Islet of Langerhans (tissue), 1 donor: ENCODE data around the gene ZMYND8.
"Not testable (repeated sequence)": the region's sequence is repeated elsewhere in the genome, so short reads cannot be mapped to it uniquely, and the experiment has no call there.

Experiments used
- FAIRE-seq: peaks from one replicate; lab custom pipeline; 2011; peaks lifted over from hg19 to GRCh38; lab: Jason Lieb, UNC

ZMYND8 gene

DNA sequence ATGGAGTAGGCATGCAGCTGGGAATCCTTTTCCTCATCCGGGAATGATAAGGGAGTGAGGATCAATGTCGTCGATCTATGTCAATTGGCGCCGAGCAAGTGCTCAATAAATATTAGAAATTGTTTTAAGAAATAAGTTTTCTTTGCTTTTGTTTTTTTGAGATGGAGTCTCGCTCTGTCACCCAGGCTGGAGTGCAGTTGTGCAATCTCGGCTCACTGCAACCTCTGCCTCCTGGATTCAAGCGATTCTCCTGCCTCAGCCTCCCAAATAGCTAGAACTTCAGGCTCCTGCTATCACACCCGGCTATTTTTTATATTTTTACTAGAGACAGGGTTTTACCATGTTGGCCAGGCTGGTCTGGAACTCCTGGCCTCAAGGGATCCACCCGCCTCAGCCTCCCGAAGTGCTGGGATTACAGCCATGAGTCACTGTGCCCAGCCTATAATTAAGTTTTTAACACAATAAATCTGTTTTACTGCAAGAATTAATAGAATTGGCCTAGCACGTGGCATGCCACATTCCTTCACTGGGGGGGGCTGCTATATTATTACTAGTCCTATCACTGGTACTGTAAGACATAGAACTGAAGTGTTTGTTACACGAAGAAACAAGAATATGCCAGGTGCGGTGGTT lies 92.2 kb downstream of the ZMYND8 start:
- FAIRE-seq = not testable (repeated sequence)

DNA sequence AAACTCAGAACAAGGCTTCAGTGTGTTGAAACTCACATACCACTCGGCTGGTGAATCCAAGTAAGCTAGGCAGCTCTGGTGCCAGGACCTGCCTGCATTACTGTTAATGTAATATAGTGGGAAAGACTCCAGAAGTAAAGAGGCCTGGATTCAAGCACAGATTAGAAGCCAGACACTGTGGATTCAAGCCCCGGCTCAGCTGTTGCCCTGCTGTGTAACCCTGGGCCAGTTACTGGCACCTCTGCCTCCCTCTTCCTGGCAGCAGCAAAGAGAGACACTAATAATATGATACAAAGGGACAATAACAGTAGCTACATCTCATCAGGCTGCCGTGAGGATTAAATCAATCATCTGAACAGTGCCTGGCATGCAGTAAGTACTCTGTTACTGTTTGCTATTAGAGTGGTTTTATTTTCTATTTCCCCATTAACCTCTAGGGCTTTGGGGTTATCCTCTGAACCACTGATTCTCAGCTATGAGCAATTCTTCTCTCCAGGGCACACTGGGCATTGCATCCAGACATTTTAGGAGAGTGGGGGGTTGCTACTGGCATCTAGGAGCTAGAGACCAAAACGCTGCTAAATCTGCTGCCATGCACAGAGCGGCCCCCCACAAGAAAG lies 92.9 kb downstream of the ZMYND8 start:
- FAIRE-seq = no peak

DNA sequence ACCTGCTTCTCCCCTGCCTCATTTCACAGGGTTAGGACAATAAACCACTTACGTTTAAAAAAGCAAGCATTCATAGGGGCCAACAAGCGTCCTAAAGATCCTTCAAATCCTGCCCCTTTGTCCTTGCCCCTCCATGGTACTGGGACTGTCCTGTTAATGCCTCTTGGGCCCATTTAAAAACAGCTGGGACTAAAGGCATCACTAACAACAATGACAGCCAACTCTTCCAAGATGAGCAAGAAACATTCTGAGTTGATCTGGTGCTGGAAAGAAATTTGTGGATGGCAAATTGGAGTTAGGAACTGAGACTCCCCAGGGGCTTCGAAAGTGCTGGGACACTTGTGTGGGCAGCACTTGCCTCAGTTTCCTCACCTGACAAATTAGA lies 93.4 kb downstream of the ZMYND8 start:
- no peak for FAIRE-seq

DNA sequence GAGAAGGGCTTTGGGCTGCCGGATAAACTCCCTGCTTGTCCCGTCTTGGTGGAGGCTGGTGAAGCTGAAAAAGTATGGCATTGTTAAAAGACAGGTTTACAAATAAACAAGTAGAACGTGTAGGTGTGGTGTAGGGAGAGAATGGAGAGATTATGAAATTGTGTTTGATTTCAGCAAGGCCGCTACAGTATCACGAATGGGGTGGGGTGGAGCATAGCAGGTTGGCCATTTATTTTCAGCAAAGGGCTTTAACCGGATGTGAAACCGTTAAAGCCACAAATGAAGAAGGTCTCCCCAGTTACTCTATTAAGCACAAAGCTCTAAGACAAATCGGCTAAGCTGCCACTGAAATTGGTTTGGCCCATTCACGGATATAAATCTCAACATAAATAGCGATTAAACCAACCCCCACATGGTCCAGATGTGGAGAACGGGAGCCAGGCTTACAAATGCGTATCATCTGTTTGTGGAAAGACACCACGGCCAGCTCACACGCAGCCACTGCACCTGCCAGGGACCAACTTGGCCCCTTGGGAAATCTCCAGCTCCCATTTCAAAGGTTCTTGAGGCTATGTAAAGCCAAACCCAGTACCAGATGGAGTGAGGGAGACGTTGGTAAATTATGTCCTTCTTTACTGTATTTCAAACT lies 94.0 kb downstream of the ZMYND8 start:
- no peak for FAIRE-seq

DNA sequence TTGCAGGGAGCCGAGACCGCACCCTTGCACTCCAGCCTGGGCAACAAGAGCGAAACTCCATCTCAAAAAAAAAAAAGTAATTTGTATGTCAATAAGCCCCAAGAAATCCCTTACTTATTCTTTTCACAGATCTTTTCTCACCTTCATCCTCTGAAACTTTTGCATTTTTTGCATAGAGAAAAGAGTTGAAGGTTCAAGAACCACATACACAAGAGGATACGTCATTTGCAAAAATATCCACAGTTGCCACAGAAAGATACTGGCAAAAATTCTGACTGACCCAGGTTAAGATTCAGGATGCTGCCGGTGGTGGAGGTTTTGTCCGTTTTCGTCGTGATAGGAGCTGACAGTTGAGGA lies 94.5 kb downstream of the ZMYND8 start:
- no peak for FAIRE-seq

DNA sequence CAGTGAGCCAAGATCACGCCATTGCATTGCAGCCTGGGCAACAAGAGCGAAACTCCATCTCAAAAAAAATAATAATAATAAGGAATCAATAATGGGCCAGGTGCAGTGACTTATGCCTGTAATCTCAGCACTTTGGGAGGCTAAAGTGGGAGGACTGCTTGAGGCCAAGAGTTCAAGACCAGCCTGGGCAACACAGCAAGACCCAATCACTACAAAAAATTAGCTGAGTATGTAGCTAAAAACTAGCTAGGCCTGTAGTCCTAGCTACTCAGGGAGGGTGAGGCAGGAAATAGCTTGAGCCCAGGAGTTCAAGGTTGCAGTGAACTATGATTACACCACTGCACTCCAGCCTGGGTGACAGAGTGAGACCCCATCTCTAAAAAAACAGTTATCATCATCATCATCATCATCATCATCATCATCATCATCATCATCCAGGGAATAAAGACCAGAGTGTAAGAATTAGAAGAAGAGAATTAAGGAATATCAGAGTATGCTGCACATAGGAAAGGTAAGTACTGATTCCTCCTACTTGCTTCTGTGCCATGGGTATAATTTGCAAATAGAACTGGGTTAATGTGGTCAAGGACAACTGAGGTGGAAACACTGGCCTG lies 95.2 kb downstream of the ZMYND8 start:
- FAIRE-seq = not testable (repeated sequence)

DNA sequence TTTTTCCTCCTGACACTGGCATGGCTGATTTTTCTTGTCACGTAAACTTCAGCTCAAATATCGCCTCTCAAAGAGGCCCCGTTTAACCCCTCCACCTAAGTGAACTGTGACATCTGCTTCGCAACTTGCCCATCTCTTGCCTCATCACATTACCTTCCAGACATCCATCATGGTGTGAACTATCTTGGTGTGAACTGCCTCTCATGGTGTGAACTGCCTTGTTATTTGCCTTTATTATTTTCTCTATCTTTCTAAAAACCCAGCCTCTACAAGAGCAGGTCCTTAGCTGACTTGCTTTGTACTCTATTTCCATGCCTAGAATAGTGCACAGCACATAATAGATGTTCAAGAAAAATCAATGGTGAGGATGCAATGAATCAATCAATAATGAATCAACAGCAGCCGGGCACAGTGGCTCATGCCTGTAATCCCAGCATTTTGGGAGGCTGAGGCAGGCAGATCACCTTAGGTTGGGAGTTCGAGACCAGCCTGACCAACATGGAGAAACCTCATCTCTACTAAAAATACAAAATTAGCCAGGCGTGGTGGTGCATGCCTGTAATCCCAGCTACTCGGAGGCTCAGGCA lies 95.9 kb downstream of the ZMYND8 start:
- FAIRE-seq = not testable (repeated sequence)

DNA sequence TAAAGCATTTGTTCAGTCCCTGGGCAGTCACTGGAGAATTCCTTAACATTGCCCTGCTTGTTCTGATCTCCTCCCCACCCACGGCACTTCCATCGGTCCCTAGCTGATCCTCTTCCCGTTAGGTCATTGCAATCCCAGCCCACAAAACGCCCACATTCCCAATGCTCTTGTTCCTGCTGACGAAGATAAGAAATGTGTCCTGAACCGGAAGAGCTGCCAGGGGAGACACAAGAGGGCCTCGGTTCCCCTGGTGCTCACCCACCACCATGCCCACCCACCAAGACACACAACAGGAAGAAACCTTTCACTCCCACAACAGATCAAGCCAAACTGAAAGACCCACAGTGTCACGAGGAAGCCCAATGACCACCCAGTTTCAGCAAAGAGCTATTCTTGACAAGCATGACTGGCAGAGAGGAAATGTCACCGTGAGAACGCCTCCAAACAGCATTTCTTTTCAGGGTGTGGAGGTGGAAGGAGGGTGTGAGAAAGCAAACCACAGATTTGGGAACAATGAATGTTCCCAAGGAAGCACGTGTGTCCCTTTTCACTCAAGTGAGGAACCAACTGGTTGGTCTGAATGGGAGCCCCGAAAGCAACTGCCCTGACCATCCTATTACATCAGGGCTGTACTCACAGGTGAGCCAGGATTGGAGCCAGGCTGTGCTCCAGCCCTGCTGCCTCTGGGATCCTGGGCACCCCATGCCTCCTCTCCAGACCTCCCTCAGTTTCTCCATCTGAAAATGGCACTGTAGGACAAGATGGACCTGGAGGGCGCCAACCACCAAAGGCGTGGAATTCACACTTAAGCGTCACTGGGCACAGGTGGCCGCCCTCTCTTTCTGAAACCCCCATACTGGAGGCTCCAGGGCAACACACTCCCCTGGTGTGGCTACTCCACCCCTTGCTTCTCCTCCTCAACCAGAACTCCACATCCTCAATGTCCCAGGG lies 97.5 kb downstream of the ZMYND8 start:
- no peak for FAIRE-seq

DNA sequence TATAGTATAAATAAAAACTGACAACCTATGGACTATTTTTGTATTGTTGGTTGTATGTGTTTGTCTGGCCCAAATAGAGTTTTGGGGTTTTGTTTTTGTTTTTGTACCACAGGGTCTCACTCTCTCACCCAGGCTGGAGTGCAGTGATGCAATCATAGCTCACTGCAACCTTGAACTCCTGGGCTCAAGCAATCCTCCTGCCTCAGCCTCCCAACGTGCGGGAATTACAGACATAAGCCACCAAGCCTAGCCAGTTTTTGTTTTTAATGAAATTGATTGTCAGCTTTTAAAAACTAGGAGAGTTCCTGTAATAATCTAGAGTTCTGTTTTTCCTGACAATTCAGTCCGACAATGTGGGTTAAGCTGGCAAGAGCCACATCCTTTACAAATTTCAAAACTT lies 98.7 kb downstream of the ZMYND8 start:
- no peak for FAIRE-seq

DNA sequence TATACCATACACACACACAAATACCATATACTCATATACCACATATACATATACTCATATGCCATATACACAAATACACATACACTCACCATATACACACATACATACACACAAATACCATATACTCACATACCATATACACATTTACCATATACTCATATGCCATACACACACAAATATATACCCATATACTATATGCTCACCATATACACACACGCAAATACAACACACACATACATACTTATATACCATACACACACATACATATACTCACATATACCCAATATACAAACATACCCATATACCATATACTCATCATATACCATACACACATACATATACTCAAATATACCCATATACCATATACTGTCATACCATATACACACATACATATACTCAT lies 99.2 kb downstream of the ZMYND8 start:
- FAIRE-seq = no peak

DNA sequence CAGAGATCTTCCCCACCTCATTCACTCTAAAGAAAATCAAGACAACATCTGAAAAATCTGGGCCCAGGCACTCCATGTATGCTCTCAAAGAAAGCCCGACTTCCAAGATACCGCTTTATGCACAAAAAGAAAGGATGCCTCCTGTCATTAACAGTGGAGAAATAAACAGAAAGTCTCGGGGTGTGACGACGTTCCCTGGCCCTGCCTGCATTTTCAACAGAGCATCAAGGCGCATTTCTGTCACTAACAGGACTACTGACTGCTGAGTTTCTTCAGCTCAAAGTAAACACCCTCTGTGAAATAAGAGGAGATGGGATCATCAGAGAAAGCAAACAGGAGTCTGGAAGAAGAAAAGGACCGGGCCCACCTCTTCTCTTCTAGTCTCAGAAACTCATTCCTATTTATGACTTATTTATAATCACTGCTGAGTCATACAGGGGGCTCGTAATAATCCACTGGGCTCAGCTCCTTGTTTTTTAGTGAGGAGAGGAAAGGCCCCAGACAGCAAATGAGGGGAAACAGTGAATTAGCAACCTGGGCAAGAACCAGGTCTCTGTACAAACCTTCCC lies 99.7 kb downstream of the ZMYND8 start:
- no peak for FAIRE-seq

DNA sequence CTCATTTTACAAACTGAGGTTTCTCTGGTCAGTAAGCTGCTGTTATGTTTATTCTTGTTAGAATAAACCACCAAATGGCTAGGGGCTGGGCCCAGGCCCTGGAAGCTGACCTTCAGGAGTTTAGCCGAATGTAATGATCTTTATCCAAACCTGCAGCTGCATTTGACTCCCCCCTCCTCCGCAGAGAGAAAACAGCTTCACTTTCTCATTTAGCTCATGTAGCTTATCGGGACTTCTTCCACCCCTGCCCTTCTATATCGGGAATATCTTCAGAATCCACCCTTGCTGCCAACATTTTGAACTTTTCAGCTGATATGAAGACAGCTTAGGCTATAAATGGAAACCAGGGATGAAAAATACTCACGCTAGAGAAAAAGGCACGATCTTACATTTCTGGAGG lies 102.6 kb downstream of the ZMYND8 start:
- no peak for FAIRE-seq

DNA sequence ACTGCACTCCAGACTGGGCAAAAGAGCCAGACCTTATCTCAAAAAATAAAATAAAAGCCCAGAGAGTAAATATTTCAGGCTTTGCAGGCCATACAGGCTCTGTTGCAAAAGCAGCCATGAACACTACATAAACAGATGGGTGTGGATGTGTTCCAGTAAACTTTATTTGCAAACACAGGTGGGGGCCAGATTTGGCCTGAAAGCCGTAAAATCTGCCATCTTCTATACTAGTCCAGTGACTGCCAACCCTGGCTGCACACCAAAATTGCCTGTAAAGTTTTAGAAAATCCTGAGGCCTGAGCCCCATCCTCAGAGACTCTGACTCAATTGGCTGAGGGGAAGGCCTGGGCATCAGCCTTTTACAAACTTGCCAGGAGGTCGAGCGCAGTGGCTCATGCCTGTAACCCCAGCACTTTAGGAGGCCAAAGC lies 103.6 kb downstream of the ZMYND8 start:
- FAIRE-seq = no peak

DNA sequence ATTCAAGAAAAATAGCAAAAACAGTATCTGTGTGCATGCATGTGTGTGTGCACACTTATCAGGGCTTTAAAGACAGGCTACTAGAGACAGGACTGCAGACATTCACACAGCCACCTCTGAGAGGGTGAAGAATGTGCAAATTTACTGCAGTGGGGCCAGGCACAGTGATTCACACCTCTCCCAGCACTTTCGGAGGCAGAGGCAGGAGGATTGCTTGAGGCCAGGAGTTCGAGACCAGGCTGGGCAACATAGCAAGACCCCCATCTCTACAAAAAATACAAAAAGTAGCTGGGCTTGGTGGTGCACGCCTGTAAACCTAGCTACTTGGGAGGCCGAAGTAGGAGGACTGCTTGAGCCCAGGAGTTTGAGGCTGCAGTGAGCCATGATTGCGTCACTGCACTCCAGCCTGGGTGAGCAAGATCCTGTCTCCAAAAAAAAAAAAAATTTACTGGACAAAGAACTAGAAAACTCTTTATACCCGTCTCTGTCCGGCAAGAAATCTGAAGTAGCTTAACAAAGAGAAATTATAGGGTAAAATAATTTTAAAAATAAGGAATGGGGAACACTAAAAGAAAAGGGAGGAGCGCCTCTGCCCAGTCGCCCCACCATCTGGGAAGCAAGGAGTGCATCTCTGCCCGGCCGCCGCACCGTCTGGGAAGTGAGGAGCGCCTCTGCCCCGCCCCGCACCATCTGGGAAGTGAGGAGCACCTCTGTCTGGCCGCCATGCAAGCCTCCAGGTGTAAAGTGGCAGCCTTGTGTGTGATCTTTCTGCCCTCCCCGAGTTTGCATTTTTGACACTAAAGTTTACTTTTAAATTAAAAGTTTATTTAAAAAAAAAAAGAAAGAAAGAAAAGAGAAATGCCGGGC lies 105.1 kb downstream of the ZMYND8 start:
- no peak for FAIRE-seq

DNA sequence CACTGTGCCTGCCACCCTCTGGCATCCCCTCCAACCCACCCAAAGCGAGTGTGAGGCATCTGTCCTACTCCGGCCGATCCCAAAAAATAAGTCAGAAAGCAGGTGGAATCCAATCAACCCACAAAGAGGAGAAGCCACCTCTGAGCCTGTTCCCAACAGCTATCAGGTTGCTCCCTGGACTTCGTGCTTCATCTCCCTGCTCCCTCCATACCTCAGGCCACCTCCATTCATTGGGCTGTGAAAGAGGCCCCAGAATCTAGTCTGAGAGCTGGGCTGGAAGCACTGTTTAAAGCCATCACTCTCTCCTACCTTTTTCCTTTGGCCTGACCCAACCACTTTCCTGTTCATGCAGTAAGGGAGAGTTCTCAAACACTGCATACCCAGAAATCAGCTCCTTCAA lies 106.1 kb downstream of the ZMYND8 start:
- no peak for FAIRE-seq

DNA sequence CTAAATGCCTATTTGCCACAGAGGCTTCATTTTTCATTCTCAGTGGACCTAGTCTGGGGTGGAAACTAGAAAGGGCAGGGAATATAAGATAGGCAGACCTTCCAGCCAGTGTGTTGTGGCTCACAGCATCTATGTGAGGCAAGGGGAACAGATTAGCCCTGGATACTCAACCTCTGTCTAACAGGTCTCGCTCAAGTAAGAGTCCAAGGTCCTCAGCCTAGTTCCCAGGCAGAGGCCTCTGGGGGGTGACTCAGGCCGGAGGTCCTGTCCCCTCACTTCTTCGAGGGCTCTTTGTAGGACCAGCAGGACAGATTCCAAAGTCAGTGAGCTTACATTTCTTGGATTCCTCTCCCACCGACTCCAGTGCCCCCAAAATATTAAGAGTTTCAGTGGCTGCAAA lies 106.6 kb downstream of the ZMYND8 start:
- FAIRE-seq = no peak

DNA sequence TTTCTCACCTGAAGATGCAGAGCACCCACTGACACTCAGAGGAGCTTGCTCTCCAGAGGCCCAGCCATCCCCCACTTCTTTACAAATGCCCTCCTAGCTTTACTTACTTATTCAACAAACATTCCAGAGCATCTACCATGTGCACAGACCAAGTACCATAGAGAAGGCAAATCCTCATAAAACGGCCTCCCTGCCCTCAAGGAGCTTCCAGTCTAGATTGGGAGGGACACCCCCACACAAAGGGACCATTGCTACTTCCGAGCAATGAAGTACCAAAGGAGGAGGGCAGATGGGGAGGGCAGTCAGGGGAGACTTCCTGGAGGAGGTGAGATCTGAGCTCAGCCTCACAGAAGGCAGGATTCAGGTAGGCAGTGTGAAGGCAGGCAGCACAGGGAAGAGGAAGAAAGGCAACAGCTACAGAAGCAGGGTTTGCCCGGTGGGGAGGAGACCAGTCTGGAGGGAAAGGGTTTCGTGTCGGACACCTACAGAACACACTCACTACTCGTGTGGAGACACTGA lies 108.0 kb downstream of the ZMYND8 start:
- no peak for FAIRE-seq

DNA sequence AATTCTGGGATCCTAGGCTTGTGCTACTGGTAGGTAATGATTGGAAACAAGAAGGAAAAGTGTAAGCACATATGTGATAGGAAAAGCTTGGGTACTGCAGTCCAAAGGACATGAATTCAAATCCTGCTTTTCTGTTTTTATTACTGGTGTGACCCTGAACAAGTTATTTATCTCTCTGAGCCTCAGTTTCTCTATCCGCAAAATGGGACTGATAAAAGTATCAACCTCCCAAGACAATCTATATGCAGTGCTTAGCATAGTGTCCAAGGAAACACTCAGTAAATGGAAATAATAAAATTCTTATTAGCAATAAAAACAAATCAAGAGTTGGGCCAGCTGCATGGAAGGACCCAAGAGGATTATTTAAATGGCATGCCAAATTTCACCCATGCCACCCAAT lies 108.5 kb downstream of the ZMYND8 start:
- no peak for FAIRE-seq

DNA sequence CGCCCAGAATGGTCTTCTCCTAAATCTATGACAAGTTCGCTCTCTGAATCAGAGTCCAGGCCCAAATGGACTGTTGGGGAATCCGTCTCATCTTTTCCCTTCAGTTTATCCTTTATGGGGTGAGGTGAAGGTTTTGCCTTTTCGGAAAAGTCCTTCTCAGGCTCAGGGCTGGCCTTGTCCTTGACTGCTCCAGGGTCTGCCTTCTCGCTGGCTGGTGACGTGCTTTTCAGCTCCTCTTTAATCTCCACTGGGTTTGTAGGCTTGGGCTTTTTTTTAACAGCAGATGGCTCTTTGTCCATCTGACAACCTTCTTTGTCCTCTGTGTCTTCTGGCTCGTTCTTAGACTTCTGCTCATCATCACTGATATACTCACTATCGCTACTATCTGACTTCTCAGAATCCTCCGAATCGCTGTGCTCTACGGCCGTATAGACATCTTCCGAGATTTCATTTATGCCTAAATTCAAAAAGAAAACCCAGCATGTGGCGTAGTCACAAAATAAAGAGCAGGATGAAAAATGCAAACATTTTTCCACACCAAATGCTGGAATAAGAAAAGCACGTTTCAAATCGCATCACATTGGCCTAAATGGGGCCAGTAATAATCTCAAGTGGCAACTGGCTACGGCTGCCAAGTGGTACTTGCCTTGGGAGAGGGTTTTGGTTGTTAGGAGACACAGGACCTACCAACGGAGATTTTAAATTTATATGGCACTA lies 110.3 kb downstream of the ZMYND8 start:
- no peak for FAIRE-seq

DNA sequence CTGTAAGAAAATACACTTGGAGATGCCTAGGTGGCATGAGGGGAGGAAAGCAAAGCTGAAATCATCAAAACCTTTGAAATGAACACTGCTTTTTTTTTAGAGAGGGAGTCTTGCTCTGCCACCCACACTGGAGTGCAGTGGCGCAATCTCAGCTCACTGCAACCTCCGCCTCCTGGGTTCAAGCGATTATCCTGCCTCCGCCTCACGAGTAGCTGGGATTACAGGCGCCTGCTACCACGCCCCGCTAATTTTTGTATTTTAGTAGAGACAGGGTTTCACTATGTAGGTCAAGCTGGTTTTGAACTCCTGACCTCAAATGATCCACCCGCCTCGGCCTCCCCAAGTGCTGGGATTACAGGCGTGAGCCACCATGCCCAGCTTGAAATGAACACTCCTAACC lies 111.3 kb downstream of the ZMYND8 start:
- not testable (repeated sequence) for FAIRE-seq
